Testis (tissue), 3 donors: ENCODE data around the gene TUBG1. TPM values are rescaled to one million over a fixed set of nuclear protein-coding genes. Genes with fewer than 3 reads are reported as not detected.
"Not testable (repeated sequence)": the region's sequence is repeated elsewhere in the genome, so short reads cannot be mapped to it uniquely, and the experiment has no call there.

Source experiments
- DNase-seq: peaks from one replicate; pipeline ENCODE4 v3.0.0-alpha.2; 2019
- H3K27ac ChIP-seq, 2 donors: fragments of 200-600 bp; sonication (generic); one replicate each; pipeline ENCODE4 v1.5.1; 2019
- H3K27me3 ChIP-seq: fragments of 200-600 bp; sonication (generic); one replicate; pipeline ENCODE4 v1.5.1; 2019
- H3K36me3 ChIP-seq: fragments of 200-600 bp; sonication (generic); one replicate; pipeline ENCODE4 v1.5.1; 2017; ENCODE audit warnings: low read depth; ENCODE audit errors: missing control alignments
- H3K4me1 ChIP-seq: fragments of 200-600 bp; sonication (generic); one replicate; pipeline ENCODE4 v1.5.1; 2019
- H3K4me3 ChIP-seq, 2 donors: fragments of 200-600 bp; sonication (generic); one replicate each; pipeline ENCODE4 v1.5.1; 2017 to 2019
- H3K9me3 ChIP-seq: fragments of 200-600 bp; sonication (generic); one replicate; pipeline ENCODE4 v1.5.1; 2017
- POLR2A ChIP-seq: fragments of 450-650 bp; IDR thresholded peaks from one replicate; pipeline ENCODE4 v1.6.1; 2017; ENCODE audit warnings: antibody characterized with exemption, mild to moderate bottlenecking, moderate library complexity
- WGBS, 2 donors: methylation state at CpG; one replicate each; pipeline ENCODE4 v1.1.5; 2018; 5-methylcytosine and 5-hydroxymethylcytosine counted together
- intact Hi-C: fragments of 100-400 bp; cut with DNase I; formaldehyde crosslinking; loops from one replicate; pipeline ENCODE4 v1.15.1; 2023; ENCODE audit warnings: low total_unique reads
- polyA plus RNA-seq: library from polyadenylated mRNA; stranded (reverse); fragments of 350-450 nt; fragmentation: Illumina TruSeq; extraction: RNeasy Lipid Tissue Mini Kit (QIAGEN cat#74804); gene quantifications from one replicate; pipeline ENCODE4 v1.2.3, GENCODE V29; 2014; ENCODE audit warnings: low read depth, low replicate concordance; ENCODE audit not compliant: insufficient read depth
- total RNA-seq, 2 donors: library from RNA; depleted of rRNA; stranded (reverse); fragments of >200 nt; gene quantifications; one replicate each; pipeline ENCODE4 v1.2.3, GENCODE V29; 2016
- TF ChIP-seq, protein P1 (sequence below), 3 experiments: fragments of 450-650 bp in 2 of 3; fragments of 200-600 bp in 1 of 3; sonication (generic) in 1 of 3; IDR thresholded peaks; one replicate each; pipeline ENCODE4 v1.5.1; 2016 to 2019; ENCODE audit warnings: antibody characterized with exemption in 3 of 3, mild to moderate bottlenecking in 2 of 3, moderate library complexity in 1 of 3

The TUBG1 gene
- total and polyA plus RNA-seq, 3 donors from 2014 or later: 209 to 411 (median 265) TPM

DNA sequence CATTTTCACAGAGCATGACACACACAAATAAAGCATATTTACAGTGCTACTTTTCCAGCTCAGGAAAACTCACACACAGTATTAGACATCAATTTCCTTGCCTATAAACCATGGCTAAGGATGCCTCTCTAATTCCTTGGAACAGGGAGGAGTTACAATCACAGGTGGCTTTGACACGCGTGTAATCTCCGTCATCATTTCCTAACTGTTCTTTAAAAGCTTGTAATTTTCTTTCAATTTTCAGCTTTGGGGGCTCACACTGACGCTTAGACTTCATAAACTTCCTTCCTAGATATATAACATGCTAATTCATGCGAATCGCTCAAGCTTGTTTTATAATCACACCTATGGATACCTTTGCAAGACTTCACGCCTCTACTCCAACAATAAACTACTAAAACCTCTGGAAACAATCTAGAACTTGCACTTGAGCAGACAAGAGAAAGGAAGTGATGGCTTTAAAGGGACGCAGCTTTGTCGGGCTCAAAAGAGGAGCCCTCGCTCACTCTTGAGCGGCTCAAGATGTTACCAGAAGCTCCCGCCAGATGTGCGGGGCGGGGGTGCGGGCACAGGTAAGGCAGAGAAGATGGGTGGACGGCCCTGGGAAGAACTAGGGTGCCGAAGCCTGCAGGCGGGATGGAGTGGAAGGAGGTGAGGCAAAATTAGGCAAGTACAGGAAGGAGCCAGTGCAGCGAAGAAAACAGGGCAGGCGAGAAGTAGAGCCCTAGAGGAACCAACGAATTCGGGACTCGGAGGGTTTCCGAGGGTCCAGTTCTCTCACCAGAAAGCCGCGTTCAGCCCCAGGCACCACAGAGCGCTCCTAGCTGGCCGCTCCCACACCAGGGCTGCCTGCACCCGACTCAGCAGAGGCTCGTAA lies 940 bp upstream of the TUBG1 start:
- no peaks in the 10 kb centered on the region for H3K9me3 ChIP-seq
- peak overlapping the region; percentile 98 to 99 for H3K4me3 ChIP-seq
- peaks cover 23% of the 10 kb centered on the region for H3K4me1 ChIP-seq
- 0% methylated on average over 26 to 28 of the region's 30 CpGs for WGBS, 2 donors
- peak overlapping the region; percentile 95 to 96 for H3K27ac ChIP-seq
- no peaks in the 10 kb centered on the region for H3K27me3 ChIP-seq
- DNase-seq: no peak
- no peaks in the 10 kb centered on the region for H3K36me3 ChIP-seq
- intact Hi-C loops: no loop called here
- TF ChIP-seq POLR2A: no peak
- TF ChIP-seq, protein P1, sequence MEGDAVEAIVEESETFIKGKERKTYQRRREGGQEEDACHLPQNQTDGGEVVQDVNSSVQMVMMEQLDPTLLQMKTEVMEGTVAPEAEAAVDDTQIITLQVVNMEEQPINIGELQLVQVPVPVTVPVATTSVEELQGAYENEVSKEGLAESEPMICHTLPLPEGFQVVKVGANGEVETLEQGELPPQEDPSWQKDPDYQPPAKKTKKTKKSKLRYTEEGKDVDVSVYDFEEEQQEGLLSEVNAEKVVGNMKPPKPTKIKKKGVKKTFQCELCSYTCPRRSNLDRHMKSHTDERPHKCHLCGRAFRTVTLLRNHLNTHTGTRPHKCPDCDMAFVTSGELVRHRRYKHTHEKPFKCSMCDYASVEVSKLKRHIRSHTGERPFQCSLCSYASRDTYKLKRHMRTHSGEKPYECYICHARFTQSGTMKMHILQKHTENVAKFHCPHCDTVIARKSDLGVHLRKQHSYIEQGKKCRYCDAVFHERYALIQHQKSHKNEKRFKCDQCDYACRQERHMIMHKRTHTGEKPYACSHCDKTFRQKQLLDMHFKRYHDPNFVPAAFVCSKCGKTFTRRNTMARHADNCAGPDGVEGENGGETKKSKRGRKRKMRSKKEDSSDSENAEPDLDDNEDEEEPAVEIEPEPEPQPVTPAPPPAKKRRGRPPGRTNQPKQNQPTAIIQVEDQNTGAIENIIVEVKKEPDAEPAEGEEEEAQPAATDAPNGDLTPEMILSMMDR (IDR thresholded peaks at IDR 0.05): no peak

DNA sequence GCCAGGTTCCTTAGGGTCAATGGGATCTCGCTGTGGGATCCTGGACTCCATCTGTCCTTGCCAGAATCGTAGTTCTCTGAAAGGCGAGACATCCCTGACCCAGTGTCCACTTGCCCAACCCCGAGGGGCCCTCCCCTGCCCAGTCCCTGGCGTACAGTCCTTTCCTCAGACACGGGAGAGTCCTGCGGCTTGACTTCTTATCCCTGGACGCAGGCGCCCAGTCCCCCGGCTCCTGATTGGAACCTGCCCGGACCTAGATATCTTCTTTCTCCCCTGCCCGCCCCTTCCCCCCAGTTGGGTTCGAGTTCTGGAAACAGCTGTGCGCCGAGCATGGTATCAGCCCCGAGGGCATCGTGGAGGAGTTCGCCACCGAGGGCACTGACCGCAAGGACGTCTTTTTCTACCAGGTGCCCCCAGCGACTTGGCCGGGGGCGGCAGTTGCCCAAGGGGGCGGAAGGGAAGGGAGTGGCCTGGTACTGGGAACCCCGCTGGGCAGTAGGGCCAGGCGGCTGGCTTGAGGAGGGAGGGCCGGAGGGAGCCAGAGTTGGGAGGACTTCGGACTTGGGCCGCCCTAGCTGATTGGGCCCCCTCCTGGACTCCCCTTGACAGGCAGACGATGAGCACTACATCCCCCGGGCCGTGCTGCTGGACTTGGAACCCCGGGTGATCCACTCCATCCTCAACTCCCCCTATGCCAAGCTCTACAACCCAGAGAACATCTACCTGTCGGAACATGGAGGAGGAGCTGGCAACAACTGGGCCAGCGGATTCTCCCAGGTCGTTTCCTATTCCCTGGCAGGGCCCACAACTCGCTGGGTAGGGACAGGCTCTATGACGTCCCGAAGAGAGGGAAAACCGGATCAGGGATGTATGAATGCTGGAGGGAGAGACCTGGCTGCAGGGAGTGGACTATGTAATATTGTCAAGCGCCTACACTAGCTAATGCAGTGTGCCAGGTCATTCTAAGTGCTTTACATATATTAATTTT lies 625 bp downstream of the TUBG1 start:
- peak overlapping the region; percentile 98 to 99 for H3K4me3 ChIP-seq
- H3K4me1 ChIP-seq: peaks cover 23% of the 10 kb centered on the region
- DNase-seq, H3K9me3 ChIP-seq, intact Hi-C loops, H3K36me3 ChIP-seq, H3K27me3 ChIP-seq: not testable (repeated sequence)
- H3K27ac ChIP-seq: peak overlapping the region; percentile 76 to 78
- WGBS, 2 donors: 9 to 10% methylated on average over 27 to 36 of the region's 42 CpGs

- no peak for TF ChIP-seq POLR2A
- 95 to 98% methylated on average over 4 of the region's 4 CpGs for WGBS, 2 donors
- intact Hi-C loops: no loop called here
- H3K9me3 ChIP-seq: no peaks in the 10 kb centered on the region
- peaks cover 12% of the 10 kb centered on the region for H3K4me1 ChIP-seq
- H3K27me3 ChIP-seq: no peaks in the 10 kb centered on the region
- H3K36me3 ChIP-seq: no peaks in the 10 kb centered on the region
- H3K27ac ChIP-seq: no peak overlapping the region
- DNase-seq: no peak
- H3K4me3 ChIP-seq: no peak overlapping the region
Measured at GRCh38 chr17:42612013-42612412, 2.5 kb downstream of the TUBG1 start.

GRCh38 chr17:42613699-42614295 lies 4.3 kb downstream of the TUBG1 start:
- Histone ChIP-seq H3K27me3 (no peaks in the 10 kb centered on the region), H3K36me3 (no peaks in the 10 kb centered on the region), H3K27ac (no peak overlapping the region), H3K4me1 (peaks cover 10% of the 10 kb centered on the region), H3K4me3 (no peak overlapping the region), H3K9me3 (no peaks in the 10 kb centered on the region)
- DNase-seq: no peak
- TF ChIP-seq, protein P1 (IDR thresholded peaks at IDR 0.05): no peak
- TF ChIP-seq POLR2A: no peak
- 97 to 99% methylated on average over 12 to 17 of the region's 17 CpGs for WGBS, 2 donors
- intact Hi-C loops: no loop called here

- no peak overlapping the region for H3K4me3 ChIP-seq
- intact Hi-C loops: no loop called here
- WGBS, 2 donors: 49 to 57% methylated on average over 1 to 4 of the region's 4 CpGs
- peaks cover 10% of the 10 kb centered on the region for H3K4me1 ChIP-seq
- TF ChIP-seq, protein P1 (IDR thresholded peaks at IDR 0.05): no peak
- TF ChIP-seq POLR2A: no peak
- H3K36me3 ChIP-seq: no peaks in the 10 kb centered on the region
- no peak for DNase-seq
- H3K9me3 ChIP-seq: no peaks in the 10 kb centered on the region
- no peaks in the 10 kb centered on the region for H3K27me3 ChIP-seq
- H3K27ac ChIP-seq: peak overlapping the region in 1 of 2 donors; percentile 24
Measured at GRCh38 chr17:42617956-42618431, 8.5 kb downstream of the TUBG1 start.
